Activated CD4-positive, alpha-beta T cell treated with anti-CD3 and anti-CD28 coated beads, Interleukin-2, amount 50 U/mL, for 16 hours (primary cell): ENCODE data around the gene TADA2B.

Experiments
- DNase-seq: peaks from one replicate; pipeline ENCODE4 v3.0.0-alpha.2; 2020

TADA2B gene

GRCh38 chr4:7018281-7018680, 24.9 kb upstream of the TADA2B start:
- no peak for DNase-seq

- no peak for DNase-seq
Observed at GRCh38 chr4:7019367-7019766, 23.8 kb upstream of the TADA2B start.

- DNase-seq: no peak
Observed at GRCh38 chr4:7020290-7020689, 22.9 kb upstream of the TADA2B start.

GRCh38 chr4:7020856-7021255, 22.3 kb upstream of the TADA2B start:
- no peak for DNase-seq

- no peak for DNase-seq
Observed at GRCh38 chr4:7021355-7021754, 21.8 kb upstream of the TADA2B start.

GRCh38 chr4:7021930-7022664, 21.1 kb upstream of the TADA2B start:
- no peak for DNase-seq

GRCh38 chr4:7023486-7023885, 19.7 kb upstream of the TADA2B start:
- no peak for DNase-seq

- DNase-seq: no peak
Observed at GRCh38 chr4:7023901-7024300, 19.3 kb upstream of the TADA2B start.

- DNase-seq: no peak
Observed at GRCh38 chr4:7024336-7024890, 18.8 kb upstream of the TADA2B start.

- DNase-seq: no peak
Observed at GRCh38 chr4:7025040-7025602, 18.1 kb upstream of the TADA2B start.

GRCh38 chr4:7026107-7026506, 17.1 kb upstream of the TADA2B start:
- DNase-seq: no peak

- no peak for DNase-seq
Observed at GRCh38 chr4:7027284-7027683, 15.9 kb upstream of the TADA2B start.

GRCh38 chr4:7027913-7028312, 15.3 kb upstream of the TADA2B start:
- DNase-seq: no peak

- DNase-seq: no peak
Observed at GRCh38 chr4:7029212-7029611, 14.0 kb upstream of the TADA2B start.

GRCh38 chr4:7029921-7030320, 13.3 kb upstream of the TADA2B start:
- DNase-seq: no peak

- DNase-seq: no peak
Observed at GRCh38 chr4:7030856-7031255, 12.3 kb upstream of the TADA2B start.

- DNase-seq: no peak
Observed at GRCh38 chr4:7031558-7032449, 11.4 kb upstream of the TADA2B start.

GRCh38 chr4:7032596-7032995, 10.6 kb upstream of the TADA2B start:
- no peak for DNase-seq

- DNase-seq: no peak
Observed at GRCh38 chr4:7034262-7035081, 8.7 kb upstream of the TADA2B start.

GRCh38 chr4:7037425-7037824, 5.7 kb upstream of the TADA2B start:
- DNase-seq: no peak

- DNase-seq: no peak
Observed at GRCh38 chr4:7040765-7041164, 2.4 kb upstream of the TADA2B start.

GRCh38 chr4:7041246-7041645, 1.9 kb upstream of the TADA2B start:
- DNase-seq: no peak
